GM19438 (cell line): ENCODE data around the gene ADGRB2.
A peak's percentile ranks its signal among the peaks of the same experiment; 100 is the strongest.

Experiments
- ATAC-seq: cut with Tn5 transposase; IDR thresholded peaks from one replicate; pipeline ENCODE4 v1.9.1; 2021; ENCODE audit warnings: low read depth; ENCODE audit not compliant: unreplicated experiment

Gene ADGRB2

DNA sequence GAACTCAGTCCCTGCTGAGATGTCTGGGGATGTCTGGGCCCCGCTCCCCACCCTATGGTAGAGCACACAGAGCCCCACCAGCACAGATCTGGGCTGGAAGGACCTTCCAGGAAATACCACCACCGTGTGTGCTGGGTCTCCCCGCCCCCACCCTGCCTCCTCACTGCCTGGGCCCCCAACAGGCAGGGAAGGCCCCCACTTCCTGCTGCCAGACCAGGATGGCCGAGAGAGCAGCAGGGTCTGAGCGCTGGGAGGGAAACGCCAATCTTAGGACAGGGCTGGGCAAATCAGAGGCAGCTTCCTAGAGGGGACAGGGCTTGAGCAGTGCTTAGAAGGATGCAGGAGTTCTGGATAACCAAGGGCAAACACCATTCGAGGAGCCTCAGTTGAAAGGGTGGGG lies 11.9 kb downstream of the ADGRB2 start:
- no peak for ATAC-seq

DNA sequence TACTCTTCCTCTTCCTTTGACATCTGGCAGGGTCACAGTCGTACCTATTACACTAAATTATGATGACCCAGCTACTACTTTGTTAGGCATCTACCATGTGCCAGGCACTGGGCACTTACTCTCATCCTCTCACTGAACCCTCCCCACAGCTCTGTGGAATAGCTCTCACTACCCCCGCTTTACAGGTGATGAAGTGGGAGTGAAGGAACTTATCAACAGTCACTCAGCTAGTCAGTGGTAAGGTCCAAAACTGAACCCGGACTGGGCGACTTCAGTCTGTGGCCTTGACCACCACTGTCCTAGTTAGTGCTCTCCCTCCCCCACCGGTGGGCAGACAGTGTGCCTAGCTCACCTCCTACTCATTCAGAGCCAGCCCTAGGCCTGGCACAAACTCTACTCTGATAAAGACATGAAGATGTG lies 12.3 kb downstream of the ADGRB2 start:
- ATAC-seq = no peak

DNA sequence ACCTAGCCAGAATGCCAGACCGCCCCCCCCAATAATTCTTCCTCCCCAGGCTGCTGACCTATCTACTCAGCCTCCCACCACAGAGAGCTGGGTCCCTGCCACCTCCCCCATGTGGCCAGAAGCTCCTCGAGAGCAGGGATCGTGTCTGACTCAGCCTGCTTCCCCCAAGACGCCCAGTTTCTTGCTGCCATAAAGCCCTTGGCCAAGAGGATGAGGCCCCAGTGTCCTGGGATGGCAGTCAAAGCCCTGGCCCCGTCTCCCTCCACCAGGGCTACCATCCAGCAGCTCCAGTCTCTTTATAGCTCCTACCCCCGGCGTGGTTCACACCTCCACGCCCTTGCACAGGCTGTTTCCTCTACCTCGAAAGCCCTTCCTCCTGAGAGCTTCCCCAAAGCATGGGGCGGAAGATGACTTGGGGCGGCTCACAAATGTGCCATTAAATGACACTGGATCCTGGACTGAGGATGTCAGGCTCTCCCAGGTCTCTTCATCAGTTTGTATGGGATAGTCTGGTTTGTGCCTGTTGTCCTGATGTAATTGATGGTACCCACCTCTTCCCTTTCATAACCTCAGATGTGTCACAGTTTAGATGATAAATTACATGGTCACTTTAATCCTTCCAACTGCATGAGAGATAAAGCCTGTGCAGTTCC lies 13.2 kb downstream of the ADGRB2 start:
- no peak for ATAC-seq

DNA sequence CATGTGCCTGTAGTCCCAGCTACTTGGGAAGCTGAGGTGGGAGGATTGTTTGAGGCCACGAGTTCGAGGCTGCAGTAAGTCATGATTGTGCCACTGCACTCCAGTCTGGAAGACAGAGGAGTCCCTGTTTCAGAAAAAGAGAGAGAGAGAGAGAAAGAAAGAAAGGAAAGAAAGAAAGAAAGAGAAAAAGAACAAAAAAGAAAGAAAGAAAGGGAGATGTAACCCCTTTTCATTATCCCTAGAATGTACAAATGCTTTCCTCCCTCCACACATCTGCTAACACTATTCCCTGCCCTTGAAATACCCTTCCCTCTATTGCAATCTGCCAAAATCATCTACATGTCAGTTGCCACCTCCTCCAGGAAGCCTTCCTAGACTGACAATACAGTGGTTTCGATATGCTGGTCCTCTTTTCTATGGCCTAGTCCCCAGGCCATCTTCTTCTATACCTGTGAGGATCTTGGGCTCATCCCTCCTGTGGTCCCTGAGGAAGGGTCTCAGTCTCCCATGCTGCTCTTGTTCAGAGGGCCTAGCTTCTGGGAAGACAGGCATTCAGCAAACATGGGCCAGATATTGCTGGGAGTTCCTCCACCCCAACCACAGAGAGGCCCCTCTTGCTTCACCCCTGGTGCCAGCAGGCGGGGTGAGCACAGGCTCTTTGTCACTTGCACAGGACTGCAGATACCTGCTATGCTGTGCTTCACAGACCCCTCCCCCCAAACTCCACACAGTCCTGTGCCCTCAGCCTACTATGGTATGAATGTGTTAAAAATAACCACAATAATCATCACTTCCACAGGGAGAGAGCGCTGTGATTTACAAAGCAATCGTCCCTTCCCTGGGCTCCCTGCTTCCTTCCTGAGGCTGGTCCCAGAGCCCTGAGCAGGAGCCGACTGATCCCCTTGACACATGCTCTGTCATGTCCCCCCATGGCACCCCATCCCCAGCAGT lies 14.1 kb downstream of the ADGRB2 start:
- no peak for ATAC-seq

DNA sequence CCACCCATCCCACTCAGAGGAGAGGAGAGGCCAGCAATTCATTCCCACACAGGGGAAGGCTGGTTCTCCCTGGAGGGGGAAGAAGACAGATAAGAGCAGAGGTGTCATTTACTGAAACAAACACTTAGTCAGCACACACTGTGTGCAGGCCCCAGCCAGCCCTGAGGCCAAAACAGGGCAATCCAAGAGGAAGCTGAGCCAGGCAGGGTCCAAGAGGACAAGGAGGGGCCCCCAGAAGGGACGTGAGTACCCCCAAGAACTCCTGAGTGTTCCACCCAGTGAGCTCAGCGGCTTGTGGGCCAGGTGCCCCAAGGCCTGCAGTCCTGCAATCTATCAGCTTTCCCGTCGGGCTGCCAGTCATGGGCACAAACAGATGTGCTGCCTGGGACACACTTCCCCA lies 15.8 kb downstream of the ADGRB2 start:
- no peak for ATAC-seq

DNA sequence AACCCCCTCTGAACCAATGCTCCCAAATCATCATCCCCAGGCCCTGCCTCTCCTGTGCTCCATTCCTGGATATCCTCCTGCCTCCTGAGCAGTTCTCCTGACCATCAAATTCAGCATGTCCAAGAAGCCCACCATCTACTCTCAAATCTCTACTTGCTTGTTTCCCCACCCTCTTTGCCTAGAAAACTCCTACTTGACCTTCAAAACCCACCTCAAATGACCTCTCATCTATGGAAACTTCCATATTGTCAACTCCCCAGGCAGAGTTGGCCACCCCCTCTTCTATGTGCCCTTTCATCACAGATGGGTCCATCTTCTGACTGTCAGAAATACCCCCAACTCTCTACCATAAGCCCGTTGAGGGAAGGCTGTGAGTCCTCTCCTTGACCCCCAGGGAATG lies 16.8 kb downstream of the ADGRB2 start:
- ATAC-seq = no peak

DNA sequence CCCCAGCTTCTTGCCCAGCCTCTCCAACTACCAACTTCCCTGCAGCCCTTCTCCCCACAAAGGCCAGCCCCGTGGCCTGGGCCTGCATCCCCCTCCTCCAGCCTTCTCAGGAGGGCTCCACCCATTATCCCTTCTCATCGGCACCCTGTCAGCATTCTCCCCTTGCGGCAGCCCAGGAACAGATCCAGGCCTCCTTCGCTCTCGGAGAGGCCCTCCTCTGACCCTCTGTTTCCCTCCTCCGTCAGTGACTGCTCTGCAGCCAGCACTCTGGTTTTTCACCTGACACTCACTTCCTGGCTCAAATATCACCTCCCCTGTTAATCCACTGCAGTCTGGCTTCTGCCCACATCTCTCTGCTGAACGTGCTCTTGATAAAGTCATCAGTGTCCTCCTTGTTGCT lies 17.5 kb downstream of the ADGRB2 start:
- ATAC-seq = no peak

DNA sequence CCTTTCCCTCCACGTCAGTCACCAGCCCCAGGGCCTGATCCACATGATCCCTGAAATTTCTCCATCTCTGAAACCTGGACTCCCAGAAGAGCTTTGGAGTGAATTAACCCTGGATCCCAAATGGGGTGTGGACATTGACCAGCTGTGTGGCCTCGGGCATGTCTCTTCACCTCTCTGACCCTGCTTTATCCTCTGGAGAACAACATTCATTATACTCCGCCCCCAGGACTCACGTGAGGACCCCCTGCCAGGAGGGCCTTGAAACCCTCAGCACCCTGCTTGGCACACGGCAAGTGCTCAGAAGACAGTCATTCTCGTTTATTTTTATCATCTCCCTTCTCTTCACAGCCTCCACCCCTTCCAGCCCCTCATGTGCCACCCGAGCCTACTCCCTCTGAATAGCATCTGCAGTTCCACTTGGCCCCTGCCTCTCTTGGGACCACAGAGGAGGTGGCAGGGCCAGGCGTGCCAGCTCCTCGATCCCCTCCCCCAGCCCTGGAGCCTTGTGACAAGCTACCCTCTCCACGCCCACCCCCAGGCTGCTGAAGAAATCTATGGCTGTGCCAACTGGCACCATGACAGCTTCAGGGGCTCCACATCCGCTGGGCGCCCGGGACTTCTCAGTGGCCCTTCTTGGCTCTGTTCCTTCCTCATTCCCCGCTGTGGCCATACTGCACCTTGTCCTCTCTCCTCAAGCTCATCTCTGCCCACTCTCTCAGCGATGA lies 18.0 kb downstream of the ADGRB2 start:
- no peak for ATAC-seq

DNA sequence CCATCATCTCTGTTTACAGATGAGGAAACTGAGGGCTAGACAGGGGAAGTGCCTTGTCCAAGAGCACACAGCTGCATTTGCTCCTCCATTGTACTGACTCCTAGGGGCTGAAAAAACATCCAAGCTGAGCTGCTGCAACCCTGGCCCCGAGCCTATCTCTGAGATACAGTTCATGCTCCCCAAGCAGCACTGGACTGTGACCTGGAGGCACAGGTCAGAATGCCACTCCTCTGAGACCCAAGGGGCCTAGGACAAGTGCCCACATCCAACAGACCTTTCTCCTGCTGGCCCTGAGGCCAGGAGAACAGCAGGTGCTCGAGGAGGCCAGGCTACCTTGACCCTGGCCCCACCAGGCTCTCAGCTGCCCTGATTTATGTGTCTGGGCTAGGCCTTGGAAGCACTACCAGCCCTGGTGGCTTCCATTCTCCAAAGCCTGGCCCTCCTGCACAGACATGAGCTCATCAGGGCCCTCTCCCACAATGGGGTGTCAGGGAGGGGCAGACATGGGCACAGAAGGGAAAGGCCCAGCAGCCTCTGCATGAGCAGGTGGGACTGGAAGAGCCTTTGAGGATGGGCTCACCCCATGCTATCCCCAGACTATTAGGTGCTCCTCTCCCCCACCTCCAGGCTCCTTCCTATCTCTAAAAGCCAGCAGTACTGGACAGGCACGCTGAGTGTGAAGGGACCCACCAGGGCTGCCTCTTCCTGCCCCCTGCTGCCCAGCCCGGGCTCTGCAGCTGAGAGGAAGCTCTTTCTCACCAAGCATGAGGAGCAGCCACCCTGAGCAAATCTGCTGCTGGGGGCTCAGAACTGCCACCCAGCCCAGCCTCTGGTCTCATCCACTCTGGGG lies 18.8 kb downstream of the ADGRB2 start:
- ATAC-seq = no peak

DNA sequence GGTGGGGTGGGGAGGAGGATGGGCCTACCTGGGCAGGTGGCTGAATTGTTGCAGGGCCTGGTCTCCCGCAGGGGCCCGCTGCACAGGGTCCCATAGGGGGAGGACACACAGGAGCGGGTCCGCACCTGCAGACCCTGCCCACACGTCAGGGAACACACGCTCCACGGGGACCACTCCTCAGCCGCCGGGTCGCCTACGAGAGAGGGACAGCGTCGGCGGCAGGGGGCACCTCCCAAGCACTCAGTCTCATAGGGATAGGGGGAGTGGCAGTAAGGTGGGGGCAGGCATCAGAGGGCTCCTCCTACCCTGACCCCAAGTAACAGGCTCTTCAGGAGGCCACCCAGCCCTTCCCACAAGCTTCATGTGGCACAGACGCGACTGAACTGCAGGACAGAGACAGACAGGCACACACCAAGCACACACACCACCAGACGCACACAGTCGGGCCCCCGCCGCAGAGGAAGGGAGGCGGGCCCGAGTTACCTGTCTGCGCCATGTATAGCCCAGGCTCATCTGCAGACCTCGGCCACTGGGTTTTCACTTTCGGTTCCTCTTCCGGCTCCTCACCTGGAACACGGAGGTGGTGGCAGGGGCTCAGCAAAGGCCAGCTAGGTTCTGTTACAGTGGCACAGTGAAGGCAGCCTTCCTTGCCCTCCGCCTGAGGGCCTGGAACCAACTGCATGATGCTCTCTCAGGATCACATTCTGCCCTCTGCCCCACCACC lies 19.8 kb downstream of the ADGRB2 start:
- ATAC-seq = peak; percentile 77

DNA sequence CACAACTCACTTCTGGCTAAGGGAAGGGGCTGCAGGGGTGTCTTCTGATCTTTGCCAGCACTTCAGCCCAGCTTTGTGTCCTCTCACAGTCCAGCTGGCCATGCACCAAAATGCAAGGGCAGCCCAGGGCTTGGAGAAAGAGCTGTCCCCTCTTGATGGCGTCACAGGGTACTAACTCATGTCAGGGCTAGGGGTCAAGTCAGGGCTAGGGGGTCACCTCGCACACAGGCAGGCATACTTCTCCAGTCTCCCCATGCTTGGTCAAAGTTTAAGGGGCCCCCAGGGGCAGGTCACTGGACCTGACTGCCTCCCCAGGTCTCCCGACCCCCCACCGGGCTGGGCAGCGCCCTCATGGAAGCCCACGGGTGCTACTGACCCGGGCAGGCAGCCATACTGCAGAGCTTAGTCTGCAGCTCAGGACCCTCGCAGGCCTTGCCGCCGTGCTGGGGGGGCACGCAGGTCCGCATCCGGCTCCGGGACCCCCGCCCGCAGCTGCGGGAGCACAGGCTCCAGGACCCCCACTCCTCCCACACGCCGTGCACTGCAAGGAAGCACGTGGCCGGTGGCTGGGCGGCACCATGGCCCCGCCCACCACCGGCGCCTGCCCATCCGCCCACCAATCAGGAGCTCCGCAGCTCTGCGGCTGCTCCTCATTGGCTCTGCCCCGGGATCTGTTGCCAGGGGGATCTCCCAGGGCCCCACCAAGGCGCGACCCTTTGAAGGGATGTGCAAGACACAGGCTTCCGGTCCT lies 21.5 kb downstream of the ADGRB2 start:
- ATAC-seq = no peak

DNA sequence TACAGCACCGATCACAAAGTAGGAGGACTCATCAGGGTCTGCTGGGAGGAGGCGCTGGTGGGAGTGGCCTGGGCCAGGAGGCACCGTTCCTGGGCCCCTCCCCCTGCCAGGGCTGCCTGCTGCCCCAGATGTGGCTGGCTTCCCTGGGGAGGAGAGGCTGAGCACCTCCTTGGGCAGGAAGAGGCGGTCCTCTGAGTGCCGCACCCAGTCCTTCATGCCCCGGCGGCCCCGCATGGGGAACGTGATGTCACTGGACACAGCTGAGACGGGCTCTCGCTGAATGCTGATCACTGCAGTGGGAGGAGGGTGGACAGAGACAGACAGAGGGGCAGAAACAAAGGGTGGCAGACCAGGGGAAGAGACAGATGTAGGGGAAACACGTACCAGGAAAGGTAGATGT lies 24.8 kb downstream of the ADGRB2 start:
- no peak for ATAC-seq

DNA sequence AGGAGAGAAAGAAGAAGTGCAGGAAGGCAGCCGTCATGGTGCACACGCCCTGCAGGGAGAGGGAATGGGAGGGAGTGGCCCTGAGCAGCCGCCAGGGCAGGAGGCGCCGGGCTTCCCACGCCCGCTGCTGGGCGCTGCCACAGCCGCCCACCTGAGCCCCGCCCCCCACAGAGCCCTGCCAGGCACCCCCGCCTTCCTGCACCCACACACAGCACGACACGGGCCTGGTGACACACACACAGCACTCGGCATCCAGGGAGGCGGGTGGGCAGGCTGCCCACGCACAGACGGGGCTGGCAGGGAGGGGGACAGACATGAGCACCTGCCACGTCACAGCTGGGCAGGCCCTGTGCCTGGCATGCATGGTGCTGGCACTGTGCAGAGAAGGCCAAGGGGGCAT lies 27.5 kb downstream of the ADGRB2 start:
- no peak for ATAC-seq

DNA sequence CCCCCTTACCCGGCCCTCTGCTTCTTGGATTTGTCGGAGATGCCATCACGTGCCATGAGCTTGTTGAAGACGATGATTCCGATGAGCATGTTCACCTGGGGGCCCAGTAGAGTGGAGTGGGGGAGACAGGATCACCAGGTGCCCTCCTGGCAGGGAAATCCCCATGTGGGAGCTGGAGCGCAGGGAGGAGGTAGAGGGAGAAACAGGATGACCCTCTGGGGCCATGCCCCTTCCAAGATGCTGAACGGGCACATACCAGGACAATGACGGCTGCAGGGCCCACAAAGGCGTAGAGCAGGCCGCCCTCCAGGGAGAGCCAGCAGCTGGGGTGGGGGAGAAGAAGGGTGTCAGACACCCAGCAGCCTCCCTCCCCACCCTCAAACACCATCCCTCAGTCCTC lies 28.6 kb downstream of the ADGRB2 start:
- no peak for ATAC-seq

DNA sequence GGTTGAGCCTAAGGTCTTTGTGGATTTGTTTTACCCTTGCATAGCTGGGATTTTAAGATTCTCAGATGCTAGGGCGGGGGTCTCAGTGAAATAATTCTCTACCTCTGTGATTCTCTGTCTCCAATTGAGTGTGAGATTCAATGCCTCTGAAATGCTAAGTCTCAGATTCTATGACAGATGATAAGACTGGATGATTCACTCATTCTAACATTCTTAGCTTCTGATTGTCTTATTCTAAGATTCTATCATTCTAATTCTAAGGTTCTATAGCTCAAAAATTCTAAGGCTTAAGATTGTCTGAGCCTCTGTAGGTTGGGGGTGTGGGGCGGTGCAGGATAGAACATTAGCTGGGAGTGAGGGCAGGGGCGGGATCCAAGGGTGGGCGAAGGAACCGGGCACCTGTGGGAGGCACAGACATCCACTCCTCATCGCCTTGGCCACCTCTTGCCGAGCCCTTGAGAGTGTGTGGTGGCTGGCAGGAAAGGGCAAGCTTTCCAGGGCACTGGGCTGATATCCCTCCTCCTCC lies 29.5 kb downstream of the ADGRB2 start:
- ATAC-seq = no peak

DNA sequence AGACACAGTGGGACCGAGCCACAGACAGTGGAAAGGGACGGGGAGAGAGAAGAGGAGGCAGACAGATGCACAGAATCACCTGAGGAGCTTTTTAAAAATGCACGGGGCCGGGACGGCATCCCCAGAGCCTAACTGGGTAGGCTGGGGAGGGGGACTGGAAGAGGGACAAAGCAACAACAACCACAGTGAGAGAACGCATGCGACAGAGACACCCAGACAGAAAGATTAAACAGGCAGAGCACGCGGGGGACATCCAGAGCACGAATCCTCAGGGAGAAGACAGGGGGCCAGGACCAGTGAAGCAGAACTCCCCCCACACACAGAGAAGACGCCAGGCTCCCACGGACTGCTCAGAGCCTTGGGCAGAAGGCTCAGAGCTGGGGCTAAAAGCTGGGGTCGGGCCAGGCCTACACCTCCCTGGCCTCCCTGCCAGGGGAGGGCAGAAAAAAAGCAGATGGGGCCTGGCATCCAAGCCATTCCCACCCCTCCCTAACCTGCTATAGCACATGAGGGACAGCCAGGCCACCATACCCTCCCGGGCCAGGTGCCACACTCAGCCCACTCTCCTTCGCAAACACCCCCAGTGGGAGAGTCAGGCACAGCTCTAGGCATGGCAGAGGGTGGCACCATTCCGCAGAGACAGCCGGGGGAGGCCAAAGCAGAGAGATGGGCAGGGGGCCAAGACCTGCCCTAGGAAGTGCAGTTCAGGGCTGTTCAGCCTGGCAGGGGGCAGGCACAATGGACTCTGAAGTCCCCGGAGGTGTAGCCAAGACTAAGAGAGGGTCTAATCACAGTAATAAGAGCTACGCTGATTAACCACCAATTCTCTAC lies 30.5 kb downstream of the ADGRB2 start:
- ATAC-seq = no peak

DNA sequence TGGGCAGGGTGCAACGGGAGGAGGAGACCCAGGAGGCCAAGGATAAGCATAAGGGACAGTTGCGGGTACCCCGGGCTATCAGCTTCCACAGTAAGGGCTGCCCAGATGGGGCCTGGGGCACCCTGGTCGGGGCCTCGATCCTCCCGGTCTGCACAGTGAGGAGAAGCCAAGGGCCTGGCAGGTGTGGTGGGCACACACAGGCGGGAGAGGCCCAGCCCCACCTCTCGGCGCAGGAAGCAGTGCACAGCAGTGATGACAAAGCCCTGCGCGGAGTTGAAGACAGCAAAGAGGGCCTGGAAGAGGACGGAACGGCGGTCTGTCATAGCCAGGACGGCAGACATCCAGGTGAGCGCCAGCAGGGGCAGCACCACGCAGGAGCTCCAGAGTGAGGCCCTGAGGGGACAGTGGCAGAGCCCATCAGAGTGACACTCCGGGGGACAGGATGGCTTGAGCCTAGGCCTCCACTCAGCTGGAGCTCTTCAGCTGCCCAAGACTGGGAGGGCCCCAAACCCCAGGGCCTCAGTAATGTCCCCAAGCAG lies 31.3 kb downstream of the ADGRB2 start:
- no peak for ATAC-seq

DNA sequence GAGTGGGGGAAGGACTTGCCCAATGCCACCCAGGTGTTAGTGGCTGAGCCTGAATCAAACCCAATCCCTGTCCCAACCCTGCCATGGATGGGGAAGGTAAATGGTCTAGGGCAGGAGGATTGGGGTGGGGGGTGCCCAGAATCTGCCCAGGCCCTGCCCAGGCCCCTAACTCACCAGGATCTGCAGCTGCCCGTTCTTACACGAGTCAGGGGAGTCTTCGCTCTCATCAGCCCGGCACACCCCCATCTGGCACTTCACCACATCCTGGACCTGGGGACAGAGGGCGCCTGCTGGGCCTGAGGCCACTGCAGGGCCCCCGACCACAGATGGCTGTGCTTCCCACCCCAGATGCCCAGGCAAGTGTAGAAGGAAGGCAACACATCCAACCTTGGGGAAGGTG lies 31.8 kb downstream of the ADGRB2 start:
- no peak for ATAC-seq
